ENCODE data around the gene PIM1.
"Not testable (repeated sequence)": the region's sequence is repeated elsewhere in the genome, so short reads cannot be mapped to it uniquely, and the experiment has no call there.

Gene PIM1

GRCh38 chr6:37169496-37170272, at the start of gene PIM1:
PIM1 (plus strand) TSS chr6:37170152; CDS start chr6:37170576, 424 bp downstream.
- DNase-seq (ENCODE audit: low read depth in 2 of 3, low spot score in 2 of 3), result peak; percentile 98 to 100 (median 99)

- no peak for DNase-seq (ENCODE audit: low read depth in 2 of 3, low spot score in 2 of 3)
These were observed 48.4 kb upstream of the PIM1 start for GRCh38 chr6:37121556-37121955.

- DNase-seq (ENCODE audit: low read depth in 2 of 3, low spot score in 2 of 3), result no peak
These were observed 47.1 kb upstream of the PIM1 start for GRCh38 chr6:37122861-37123260.

GRCh38 chr6:37123957-37124729, 45.8 kb upstream of the PIM1 start:
- DNase-seq (ENCODE audit: low read depth in 2 of 3, low spot score in 2 of 3), result no peak

- no peak for DNase-seq (ENCODE audit: low read depth in 2 of 3, low spot score in 2 of 3)
These were observed 44.0 kb upstream of the PIM1 start for GRCh38 chr6:37125774-37126492.

GRCh38 chr6:37126493-37126958, 43.4 kb upstream of the PIM1 start:
- DNase-seq (ENCODE audit: low read depth in 2 of 3, low spot score in 2 of 3), result no peak

- no peak for DNase-seq (ENCODE audit: low read depth in 2 of 3, low spot score in 2 of 3)
These were observed 42.9 kb upstream of the PIM1 start for GRCh38 chr6:37126961-37127616.

- DNase-seq (ENCODE audit: low read depth in 2 of 3, low spot score in 2 of 3), result no peak
These were observed 41.7 kb upstream of the PIM1 start for GRCh38 chr6:37127961-37128862.

GRCh38 chr6:37128863-37129443, 41.0 kb upstream of the PIM1 start:
- not testable (repeated sequence) for DNase-seq (ENCODE audit: low read depth in 2 of 3, low spot score in 2 of 3)

- no peak for DNase-seq (ENCODE audit: low read depth in 2 of 3, low spot score in 2 of 3)
These were observed 40.4 kb upstream of the PIM1 start for GRCh38 chr6:37129566-37129965.

- DNase-seq (ENCODE audit: low read depth in 2 of 3, low spot score in 2 of 3), result no peak
These were observed 39.2 kb upstream of the PIM1 start for GRCh38 chr6:37130704-37131103.

GRCh38 chr6:37131104-37131959, 38.6 kb upstream of the PIM1 start:
- no peak for DNase-seq (ENCODE audit: low read depth in 2 of 3, low spot score in 2 of 3)

- DNase-seq (ENCODE audit: low read depth in 2 of 3, low spot score in 2 of 3), result no peak
These were observed 38.0 kb upstream of the PIM1 start for GRCh38 chr6:37131960-37132253.

GRCh38 chr6:37134036-37134395, 35.9 kb upstream of the PIM1 start:
- no peak for DNase-seq (ENCODE audit: low read depth in 2 of 3, low spot score in 2 of 3)

GRCh38 chr6:37134396-37135191, 35.4 kb upstream of the PIM1 start:
- DNase-seq (ENCODE audit: low read depth in 2 of 3, low spot score in 2 of 3), result no peak

- DNase-seq (ENCODE audit: low read depth in 2 of 3, low spot score in 2 of 3), result no peak
These were observed 33.9 kb upstream of the PIM1 start for GRCh38 chr6:37135835-37136694.

- DNase-seq (ENCODE audit: low read depth in 2 of 3, low spot score in 2 of 3), result no peak
These were observed 33.1 kb upstream of the PIM1 start for GRCh38 chr6:37136821-37137200.

Measured in activated CD8-positive, alpha-beta memory T cell treated with anti-CD3 and anti-CD28 coated beads for 48 hours (primary cell).